ENCODE results near the gene F13A1. TPM values are rescaled to one million over a fixed set of nuclear protein-coding genes. Genes with fewer than 3 reads are reported as not detected.

Gene F13A1
- 0.12 and 1.1 TPM in 2 replicates for total RNA-seq

GRCh38 chr6:6319952-6320811 is at the start of gene F13A1:
TSS of gene F13A1 (minus strand) at chr6:6320662. CDS start at chr6:6318664, 1,998 bp downstream.

Small RNA genes lying within 50 kb of the gene (small RNA-seq; reads per million reads assigned to genes)
- not detected for gene MIR7853
